GM18868 (cell line): ENCODE measurements around the gene MSH2.
"Not testable (repeated sequence)": the region's sequence is repeated elsewhere in the genome, so short reads cannot be mapped to it uniquely, and the experiment has no call there.

Source experiments
- ATAC-seq: cut with Tn5 transposase; IDR thresholded peaks from one replicate; pipeline ENCODE4 v1.9.1; 2021; ENCODE audit warnings: mild to moderate bottlenecking, moderate library complexity; ENCODE audit not compliant: unreplicated experiment

MSH2 gene

DNA sequence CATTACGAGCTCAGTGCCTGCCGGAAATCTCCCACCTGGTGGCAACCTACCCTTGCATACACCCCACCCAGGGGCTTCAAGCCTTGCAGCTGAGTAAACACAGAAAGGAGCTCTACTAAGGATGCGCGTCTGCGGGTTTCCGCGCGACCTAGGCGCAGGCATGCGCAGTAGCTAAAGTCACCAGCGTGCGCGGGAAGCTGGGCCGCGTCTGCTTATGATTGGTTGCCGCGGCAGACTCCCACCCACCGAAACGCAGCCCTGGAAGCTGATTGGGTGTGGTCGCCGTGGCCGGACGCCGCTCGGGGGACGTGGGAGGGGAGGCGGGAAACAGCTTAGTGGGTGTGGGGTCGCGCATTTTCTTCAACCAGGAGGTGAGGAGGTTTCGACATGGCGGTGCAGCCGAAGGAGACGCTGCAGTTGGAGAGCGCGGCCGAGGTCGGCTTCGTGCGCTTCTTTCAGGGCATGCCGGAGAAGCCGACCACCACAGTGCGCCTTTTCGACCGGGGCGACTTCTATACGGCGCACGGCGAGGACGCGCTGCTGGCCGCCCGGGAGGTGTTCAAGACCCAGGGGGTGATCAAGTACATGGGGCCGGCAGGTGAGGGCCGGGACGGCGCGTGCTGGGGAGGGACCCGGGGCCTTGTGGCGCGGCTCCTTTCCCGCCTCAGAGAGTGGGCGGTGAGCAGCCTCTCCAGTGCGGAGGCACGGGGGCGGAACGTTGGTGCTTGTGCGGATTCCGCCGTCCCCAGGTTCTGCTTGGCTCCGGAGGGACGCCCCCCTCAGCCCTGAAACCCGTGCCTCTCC lies at the start of gene MSH2:
MSH2 (plus strand) TSS at position 352 of the 804 bp plus-strand sequence; CDS start at position 388, 36 bp downstream.
- ATAC-seq = peak; percentile 95

DNA sequence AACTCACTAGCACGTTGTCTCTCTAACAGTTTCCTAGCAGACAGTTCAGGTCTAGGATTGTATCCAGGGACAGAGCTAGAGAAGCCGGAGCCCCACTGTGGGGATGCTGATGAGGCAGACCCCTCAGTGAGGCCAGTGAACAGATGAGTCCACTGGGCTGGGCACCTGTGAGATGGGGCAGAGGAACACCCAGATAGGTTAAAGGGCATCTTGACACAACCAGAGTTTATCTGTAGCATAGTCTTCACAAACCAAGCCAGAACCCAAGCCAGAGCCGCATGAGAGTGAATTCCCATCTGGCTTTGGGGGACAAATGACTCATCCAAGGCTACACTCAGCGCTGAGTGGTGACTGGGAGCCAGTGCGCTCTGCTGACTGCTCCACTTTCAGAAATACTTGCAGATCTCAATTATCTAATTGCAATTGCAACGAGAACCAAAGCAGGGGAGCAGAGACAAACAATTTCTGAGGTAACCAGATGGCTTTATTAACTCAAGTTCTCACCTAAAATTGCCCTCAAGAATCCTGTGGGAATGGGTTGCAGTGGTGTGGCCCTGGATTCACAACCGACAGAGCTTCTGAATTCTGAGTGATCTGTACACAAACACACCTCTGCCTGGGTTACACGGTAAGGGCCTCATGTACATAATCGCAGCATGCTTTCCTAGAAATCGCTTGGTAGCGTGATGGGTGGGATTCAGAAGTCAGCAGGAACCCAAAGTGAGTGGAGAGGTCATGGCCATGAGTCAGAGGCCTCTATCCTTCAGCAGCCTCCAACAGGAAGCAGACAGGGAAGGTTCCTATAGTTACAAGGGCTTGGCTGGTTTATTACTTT lies 48.7 kb upstream of the MSH2 start:
- ATAC-seq = no peak

DNA sequence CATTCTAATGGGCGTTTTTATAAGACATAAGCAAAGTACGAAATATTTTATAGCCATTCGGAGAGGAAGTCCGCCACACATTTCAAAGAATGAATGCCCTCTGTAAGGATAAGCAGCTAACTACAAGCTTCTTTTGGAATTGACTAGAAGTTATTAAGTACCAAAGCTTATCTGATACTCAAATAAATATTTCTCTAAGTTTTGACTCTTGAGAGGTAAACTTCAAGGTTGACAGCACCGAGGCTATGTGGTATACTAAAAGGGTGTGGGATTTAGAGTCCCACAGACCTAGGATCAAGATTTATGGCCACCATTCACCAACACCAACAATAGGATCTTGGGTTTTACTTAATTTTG lies 48.1 kb upstream of the MSH2 start:
- ATAC-seq = no peak

DNA sequence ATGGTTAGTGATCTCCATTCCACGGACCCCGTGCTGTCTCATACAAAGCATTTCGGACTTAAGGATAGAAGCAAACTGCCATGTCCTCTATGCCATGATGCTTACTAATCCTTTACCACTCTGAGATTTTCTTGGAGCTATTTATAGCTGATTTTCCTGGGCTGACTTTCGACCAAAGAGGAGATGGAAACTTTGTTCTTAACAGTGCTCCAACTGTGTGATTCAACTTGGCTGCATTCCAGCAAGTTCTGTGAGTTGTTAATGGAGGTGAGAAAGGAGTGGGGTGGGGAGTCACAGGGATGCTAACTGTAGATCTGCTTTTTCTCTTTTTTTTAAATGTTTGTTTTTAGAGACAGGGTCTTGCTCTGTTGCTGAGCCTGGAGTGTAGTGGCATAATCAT lies 45.5 kb upstream of the MSH2 start:
- no peak for ATAC-seq

DNA sequence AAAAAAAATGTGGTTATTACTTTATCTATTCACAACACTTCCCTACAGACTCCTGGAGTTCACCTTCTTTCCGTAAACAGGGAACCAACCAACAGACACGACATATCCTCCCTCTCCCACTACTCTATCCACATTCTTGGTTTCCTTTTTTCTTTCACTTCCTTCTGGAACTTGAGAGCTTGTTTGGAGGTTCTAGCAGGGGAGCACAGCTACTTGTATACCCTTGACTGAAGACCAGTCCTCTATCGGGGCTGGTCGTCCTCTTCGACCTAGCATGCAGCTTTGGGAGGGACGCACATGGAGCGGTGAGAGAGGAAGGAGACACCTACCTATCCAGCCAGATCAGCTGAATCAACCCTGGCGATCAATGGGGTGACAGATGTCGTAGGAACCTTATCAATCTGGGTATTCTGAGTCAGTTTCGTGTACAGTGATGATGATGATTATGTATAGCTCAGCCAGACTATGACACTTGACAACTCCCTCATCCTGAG lies 43.5 kb upstream of the MSH2 start:
- no peak for ATAC-seq

DNA sequence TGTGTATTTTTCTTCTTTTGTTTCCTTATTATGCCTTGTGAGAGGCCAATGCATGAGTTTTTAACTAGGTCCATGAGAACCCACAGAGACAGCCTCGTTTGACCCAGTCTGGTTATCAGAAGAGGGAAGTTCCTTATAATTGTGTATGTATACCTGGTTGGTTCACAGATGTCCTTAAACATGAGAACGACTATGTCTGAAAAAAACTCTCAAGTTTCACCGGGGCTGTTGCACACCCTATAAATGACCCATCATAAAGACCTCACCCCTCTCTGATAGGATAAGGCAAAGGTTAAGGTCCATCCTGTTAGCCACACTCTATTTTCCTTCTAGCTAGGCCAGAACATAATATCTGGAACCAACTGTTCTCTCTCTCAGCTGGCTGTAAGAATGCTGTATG lies 42.7 kb upstream of the MSH2 start:
- ATAC-seq = no peak

DNA sequence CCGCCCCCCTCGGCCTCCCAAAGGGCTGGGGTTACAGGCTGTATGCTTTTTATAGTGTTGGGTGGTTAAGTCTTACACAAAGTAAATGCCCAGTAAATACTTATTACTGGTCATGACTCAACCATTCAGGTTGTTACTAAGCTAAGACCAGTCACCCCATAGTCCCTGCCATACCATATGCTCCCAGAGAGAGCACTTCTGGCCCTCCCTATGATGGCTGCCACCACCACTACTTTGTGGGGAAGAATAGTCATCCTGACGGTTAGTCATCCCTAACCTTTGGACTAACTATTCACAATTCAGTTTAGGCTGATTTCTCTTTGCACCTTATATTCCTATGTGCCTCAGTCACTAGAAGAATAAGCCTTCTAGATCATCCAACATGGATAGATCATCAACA lies 42.0 kb upstream of the MSH2 start:
- no peak for ATAC-seq

DNA sequence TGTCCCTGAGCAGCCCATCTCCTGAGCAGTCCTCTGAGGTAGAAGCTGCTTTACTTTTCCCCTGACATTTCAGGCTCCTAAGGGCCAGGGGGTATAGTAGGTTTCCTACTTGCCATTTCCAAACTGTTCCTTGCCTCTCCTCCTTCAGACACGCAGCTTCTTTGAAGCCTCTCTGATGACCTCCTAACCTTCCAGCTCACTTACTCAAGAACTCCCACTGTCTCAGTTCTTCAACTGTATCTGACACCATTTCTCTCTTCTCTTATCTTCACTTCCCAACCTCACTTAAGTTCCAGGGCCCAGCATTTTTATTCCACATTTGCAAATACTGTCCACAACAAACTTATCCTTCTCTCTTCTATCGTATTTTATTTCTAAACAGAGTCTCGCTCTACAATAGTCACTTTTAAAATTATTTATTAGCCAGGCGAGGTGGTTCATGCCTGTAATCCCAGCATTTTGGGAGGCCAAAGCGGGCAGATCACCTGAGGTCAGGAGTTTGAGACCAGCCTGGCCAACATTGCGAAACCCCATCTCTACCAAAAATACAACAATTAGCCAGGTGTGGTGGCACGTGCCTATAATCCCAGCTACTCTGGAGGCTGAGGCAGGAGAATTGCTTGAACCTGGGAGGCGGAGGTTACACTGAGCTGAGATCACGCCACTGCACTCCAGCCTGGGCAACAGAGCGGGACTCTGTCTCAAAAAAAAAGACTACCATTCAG lies 41.3 kb upstream of the MSH2 start:
- ATAC-seq = not testable (repeated sequence)

DNA sequence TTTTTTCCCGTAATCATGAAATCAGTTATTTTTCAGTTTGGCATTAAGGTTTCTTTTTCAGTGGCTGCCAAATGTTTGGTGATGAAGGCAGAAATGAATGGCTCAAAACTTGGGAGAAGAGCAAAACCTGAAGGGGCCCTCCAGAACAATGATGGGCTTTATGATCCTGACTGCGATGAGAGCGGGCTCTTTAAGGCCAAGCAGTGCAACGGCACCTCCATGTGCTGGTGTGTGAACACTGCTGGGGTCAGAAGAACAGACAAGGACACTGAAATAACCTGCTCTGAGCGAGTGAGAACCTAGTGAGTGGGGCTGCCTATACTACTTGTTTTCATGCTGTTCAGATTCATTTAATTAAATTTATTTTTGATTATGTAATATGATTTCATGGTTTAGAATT lies 29.2 kb upstream of the MSH2 start:
- ATAC-seq = no peak

DNA sequence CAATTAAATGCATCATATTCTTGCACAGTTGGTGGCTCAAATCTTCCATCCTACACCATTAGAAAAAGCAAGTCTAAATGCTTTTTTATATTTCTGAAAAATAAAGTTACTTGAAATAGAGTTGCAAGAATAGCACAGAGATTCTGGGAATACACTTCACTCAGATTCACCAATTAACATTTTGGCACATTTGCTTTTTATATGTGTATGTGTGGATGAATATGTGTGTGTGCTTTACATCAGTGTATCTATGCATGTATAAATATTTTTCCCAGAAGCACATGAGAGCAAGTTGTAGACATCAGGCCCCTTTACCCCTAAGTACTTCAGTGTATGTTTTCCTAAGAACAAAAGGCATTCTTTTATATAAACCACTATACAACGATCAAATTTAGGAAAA lies 27.6 kb upstream of the MSH2 start:
- no peak for ATAC-seq

DNA sequence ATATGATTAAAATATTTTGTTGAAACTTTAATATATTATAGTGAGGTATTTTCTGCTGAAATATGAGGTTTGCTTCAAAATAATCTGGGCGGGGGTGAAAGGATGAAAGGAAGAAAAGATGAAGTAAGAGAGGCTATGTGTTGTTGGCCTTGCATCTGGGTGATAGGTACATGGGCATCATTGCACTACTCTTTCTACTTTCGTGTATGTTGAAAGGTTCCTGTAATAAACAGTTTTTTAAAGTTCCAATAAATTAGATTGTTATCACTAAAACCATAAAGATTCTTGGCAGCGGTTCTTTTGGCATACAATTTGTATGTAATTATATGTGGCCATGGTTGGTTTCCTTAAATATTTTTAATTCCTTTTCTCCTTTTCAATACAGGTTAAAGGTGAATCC lies 23.6 kb upstream of the MSH2 start:
- ATAC-seq = no peak

DNA sequence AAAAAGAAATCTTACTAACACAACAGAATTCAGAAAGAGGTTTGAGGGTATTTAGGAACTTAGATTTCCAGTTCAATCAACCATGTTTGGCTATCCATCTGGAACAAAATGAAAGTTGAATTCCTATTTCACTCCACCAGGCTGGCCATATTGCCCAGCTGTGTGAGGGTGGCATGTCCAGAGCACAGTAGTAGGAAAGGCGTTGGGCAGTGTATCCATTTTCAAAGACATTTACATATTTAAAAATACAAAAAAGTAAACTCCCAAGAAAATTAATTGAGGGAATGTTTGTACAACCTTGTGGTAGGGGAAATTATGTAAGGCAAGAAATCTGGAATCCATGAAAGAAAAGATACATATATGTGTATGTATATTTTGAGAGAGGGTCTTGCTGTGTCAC lies 21.5 kb upstream of the MSH2 start:
- ATAC-seq = no peak

DNA sequence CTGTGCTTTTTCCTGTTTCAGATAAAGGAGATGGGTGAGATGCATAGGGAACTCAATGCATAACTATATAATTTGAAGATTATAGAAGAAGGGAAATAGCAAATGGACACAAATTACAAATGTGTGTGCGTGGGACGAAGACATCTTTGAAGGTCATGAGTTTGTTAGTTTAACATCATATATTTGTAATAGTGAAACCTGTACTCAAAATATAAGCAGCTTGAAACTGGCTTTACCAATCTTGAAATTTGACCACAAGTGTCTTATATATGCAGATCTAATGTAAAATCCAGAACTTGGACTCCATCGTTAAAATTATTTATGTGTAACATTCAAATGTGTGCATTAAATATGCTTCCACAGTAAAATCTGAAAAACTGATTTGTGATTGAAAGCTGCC lies 16.4 kb upstream of the MSH2 start:
- peak; percentile 79 for ATAC-seq

DNA sequence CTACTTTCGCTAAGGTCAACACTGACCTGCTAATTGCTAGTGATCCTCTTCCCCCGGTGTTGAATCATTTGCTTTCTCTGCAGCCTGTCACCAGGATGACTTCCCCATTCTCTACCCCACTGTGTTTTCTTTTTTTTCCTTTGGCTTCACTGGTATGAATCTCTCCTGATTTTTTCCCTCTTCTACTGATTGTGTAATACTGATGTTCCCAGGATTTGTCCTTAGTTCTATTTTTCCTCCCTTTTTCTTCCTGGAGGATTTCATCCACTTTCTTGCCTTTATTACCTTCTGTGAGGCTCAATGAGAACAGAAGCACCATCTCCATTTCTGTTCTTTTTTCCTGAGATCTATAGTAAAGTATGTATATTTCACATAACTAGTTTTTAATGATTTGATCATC lies 14.1 kb upstream of the MSH2 start:
- ATAC-seq = no peak

DNA sequence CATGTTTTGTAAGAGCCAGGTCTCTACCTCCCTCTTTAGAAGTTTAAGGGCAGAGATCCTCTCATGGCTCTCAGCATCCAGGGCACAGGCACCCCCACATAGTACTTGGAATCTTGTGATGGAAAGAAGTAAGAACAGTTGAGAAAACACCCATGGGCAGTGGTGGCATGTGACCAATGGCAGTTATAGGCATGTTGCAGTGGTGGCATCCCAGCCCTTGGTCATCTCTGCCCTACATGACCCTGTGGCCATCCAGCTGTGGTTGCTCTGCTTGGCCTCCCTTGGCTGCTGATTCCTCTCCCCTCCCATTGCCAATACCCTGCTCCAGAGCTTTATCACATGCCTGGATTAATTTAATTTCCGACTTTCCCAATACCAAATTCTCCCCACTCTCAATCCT lies 13.3 kb upstream of the MSH2 start:
- no peak for ATAC-seq

DNA sequence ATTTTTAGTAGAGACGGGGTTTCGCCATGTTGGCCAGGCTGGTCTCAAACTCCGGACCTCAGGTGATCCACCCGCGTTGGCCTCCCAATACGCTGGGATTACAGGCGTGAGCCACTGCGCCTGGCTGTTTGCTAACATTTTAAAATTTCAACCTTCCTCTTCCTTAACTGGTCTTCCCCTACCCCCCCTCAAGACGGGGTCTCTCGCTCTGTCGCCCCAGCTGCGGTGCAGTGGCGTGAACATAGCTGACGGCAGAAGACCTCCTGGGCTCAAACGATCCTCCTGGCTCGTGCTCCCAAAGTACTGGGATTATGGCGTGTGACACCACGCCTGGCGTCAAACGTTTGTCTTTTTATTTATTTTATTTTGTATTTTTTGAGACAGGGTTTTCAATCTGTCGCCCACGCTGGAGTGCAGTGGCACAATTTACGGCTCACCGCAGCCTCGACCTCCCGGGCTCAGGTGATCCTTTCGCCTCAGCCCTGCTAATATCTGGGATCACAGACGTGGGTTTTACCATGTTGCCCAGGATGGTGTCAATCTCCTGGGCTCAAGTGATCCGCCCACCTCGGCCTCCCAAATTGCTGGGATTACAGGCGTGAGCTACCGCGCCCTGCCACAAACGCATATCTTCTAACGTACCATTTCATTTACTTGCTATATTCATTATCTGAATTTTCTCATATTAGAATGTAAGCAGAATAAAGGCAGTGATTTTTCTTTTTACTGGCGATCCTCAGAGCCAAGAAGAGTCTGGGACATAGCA lies 984 bp upstream of the MSH2 start:
- ATAC-seq = no peak

DNA sequence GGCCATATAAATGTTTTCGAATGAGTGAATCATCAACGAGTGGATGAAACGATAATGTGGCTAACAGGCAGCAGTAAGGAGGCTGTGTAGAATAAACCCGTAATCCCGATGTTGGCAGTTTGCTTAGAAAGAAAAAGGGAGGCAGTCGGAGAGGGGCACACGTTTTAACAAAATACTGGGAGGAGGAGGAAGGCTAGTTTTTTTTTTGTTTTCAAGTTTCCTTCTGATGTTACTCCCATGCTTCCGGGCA lies 476 bp upstream of the MSH2 start:
- no peak for ATAC-seq

DNA sequence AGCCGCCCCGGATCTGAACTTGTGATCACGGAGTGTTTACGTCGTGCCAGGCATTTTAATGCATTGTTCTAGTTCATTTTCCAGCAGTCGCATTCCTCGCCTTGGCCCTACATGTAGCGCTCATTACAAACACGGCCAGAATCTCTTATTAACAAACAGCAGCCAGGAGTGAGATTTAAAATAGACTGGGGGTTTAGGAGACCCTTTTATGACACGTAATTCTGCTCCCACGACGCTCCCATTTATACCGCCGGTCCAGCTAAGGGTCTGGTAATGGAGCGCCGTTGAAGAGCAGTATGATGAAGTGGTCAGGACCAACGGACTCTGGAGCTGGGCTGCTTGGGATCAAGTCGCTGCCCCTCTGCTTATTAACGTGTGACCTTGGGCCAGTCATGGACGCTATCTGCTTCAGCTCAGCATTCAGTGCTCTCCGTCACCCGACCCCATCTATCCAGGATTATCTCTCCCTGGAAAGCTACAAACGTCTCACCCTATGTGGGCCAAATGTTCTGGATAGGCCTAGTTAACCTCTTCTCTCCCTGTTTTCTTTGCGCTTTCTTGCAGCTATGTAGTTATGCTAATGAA lies 745 bp downstream of the MSH2 start:
- ATAC-seq = no peak

DNA sequence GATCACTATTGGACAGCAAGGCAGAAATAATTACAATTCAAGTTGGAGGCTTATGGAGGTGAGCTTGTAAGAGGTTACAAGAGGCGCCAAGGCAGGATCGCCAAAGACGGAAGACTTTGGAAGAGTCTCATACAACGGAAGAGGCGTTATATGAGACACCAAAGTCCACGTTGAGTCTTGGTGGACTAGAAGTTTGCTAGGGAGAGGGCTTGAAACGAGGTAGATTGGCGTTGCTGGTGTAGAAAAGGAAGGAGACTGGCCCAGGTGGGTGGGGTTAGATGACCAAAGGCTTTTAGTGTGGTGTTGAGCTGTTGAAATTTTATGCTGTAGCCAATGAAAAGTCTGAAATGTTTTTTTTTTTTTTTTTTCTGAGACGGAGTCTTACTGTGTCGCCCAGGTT lies 1.4 kb downstream of the MSH2 start:
- no peak for ATAC-seq

DNA sequence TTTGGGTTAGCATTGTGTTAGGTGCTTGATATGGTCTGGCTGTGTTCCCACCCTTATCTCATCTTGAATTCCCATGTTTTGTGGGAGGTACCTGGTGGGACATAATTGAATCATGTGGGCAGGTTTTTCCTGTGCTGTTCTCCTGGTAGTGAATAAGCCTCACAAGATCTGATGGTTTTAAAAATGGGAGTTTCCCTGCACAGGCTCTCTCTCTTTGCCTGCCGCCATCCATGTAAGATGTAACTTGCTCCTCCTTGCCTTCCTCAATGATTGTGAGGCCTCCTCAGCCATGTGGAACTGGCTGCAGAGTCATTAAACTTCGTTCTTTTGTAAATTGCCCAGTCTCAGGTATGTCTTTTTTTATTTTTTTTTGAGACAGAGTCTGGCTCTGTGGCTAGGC lies 2.8 kb downstream of the MSH2 start:
- no peak for ATAC-seq
